ENCODE measurements around the gene MYZAP. TPM values are rescaled to one million over a fixed set of nuclear protein-coding genes. Genes with fewer than 3 reads are reported as not detected.

MYZAP gene
- total and polyA plus RNA-seq, 4 donors: 0.50 to 1.8 (median 0.99) TPM

GRCh38 chr15:57697588-57697987 is 105.9 kb downstream of the MYZAP start:
- 94% methylated on average over 4 of the region's 4 CpGs for WGBS
- Histone ChIP-seq H3K27ac (ENCODE audit: low read depth in 1 of 2, low read length in 2 of 2) (no peak overlapping the region), H3K27me3 (ENCODE audit: control insufficient read depth in 4 of 4, insufficient read depth in 4 of 4, low read length in 3 of 4) (no peaks in the 10 kb centered on the region), H3K4me1 (ENCODE audit: control insufficient read depth in 4 of 4, insufficient read depth in 4 of 4, low read length in 3 of 4) (no peaks in the 10 kb centered on the region), H3K4me3 (ENCODE audit: low read depth in 1 of 3, low read length in 3 of 3) (no peak overlapping the region), H3K36me3 (ENCODE audit: control insufficient read depth in 4 of 4, insufficient read depth in 3 of 4, low read depth in 1 of 4, low read length in 3 of 4) (no peaks in the 10 kb centered on the region), H3K9ac (ENCODE audit: low read depth in 1 of 2, low read length in 2 of 2) (no peak overlapping the region), H3K9me3 (ENCODE audit: control insufficient read depth in 4 of 4, low read length in 3 of 4) (no peaks in the 10 kb centered on the region)
- no peak for TF ChIP-seq REST (IDR thresholded peaks at IDR 0.05)
- no peak for TF ChIP-seq RAD21 (IDR thresholded peaks at IDR 0.05)
- TF ChIP-seq HNF4A (conservative IDR thresholded peaks at IDR 0.05): no peak
- TF ChIP-seq GABPA (IDR thresholded peaks at IDR 0.05 in 1 of 2, conservative IDR thresholded peaks at IDR 0.05 in 1 of 2): no peak
- TF ChIP-seq NR2F2 (IDR thresholded peaks at IDR 0.05): no peak
- no peak for TF ChIP-seq TAF1 (conservative IDR thresholded peaks at IDR 0.05)
- no peak for TF ChIP-seq ZBTB33 (IDR thresholded peaks at IDR 0.05)
- TF ChIP-seq, protein P1, sequence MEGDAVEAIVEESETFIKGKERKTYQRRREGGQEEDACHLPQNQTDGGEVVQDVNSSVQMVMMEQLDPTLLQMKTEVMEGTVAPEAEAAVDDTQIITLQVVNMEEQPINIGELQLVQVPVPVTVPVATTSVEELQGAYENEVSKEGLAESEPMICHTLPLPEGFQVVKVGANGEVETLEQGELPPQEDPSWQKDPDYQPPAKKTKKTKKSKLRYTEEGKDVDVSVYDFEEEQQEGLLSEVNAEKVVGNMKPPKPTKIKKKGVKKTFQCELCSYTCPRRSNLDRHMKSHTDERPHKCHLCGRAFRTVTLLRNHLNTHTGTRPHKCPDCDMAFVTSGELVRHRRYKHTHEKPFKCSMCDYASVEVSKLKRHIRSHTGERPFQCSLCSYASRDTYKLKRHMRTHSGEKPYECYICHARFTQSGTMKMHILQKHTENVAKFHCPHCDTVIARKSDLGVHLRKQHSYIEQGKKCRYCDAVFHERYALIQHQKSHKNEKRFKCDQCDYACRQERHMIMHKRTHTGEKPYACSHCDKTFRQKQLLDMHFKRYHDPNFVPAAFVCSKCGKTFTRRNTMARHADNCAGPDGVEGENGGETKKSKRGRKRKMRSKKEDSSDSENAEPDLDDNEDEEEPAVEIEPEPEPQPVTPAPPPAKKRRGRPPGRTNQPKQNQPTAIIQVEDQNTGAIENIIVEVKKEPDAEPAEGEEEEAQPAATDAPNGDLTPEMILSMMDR (IDR thresholded peaks at IDR 0.05; ENCODE audit: low read depth, low read length, missing input control): no peak
- TF ChIP-seq FOXA1 (IDR thresholded peaks at IDR 0.05): no peak
- TF ChIP-seq EGR1 (IDR thresholded peaks at IDR 0.05; ENCODE audit: low read depth in 2 of 2): no peak
- TF ChIP-seq RXRA (IDR thresholded peaks at IDR 0.05): no peak
- TF ChIP-seq HNF4G (IDR thresholded peaks at IDR 0.05): no peak
- no peak for TF ChIP-seq FOXA2 (IDR thresholded peaks at IDR 0.05)
- no peak for TF ChIP-seq MAX (IDR thresholded peaks at IDR 0.05)
- DNase-seq (ENCODE audit: low spot score): no peak

DNA sequence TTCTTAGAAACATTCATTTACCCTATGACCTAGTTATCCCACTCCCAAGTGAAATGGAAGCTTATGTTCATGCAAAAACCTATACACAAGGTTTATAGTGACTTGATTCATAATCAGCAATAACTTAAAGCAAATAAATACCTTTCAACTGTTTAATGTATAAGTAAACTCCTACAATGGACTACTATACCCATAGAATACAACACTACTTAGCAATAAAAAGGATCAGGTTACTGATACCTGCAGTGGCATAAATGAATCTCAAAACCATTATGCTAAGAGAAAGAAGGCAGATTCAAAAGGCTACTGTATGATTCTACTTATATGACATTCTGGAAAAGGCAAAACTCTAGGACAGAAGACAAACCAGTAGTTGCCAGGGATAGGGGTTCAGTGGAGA is 106.5 kb downstream of the MYZAP start:
- TF ChIP-seq NR2F2 (IDR thresholded peaks at IDR 0.05): no peak
- no peak for TF ChIP-seq REST (IDR thresholded peaks at IDR 0.05)
- no peak for TF ChIP-seq SP1 (IDR thresholded peaks at IDR 0.05)
- no peak for TF ChIP-seq ZBTB33 (IDR thresholded peaks at IDR 0.05)
- no peak for TF ChIP-seq GABPA (IDR thresholded peaks at IDR 0.05 in 1 of 2, conservative IDR thresholded peaks at IDR 0.05 in 1 of 2)
- TF ChIP-seq EGR1 (IDR thresholded peaks at IDR 0.05; ENCODE audit: low read depth in 2 of 2): no peak
- no peak for TF ChIP-seq TAF1 (conservative IDR thresholded peaks at IDR 0.05)
- no peak for TF ChIP-seq MAX (IDR thresholded peaks at IDR 0.05)
- TF ChIP-seq, protein P2, sequence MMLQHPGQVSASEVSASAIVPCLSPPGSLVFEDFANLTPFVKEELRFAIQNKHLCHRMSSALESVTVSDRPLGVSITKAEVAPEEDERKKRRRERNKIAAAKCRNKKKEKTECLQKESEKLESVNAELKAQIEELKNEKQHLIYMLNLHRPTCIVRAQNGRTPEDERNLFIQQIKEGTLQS (IDR thresholded peaks at IDR 0.05): no peak
- no peak for TF ChIP-seq YY1 (IDR thresholded peaks at IDR 0.05)
- Histone ChIP-seq H3K4me1 (ENCODE audit: control insufficient read depth in 4 of 4, insufficient read depth in 4 of 4, low read length in 3 of 4) (no peaks in the 10 kb centered on the region), H3K36me3 (ENCODE audit: control insufficient read depth in 4 of 4, insufficient read depth in 3 of 4, low read depth in 1 of 4, low read length in 3 of 4) (no peaks in the 10 kb centered on the region), H3K9ac (ENCODE audit: low read depth in 1 of 2, low read length in 2 of 2) (no peak overlapping the region), H3K9me3 (ENCODE audit: control insufficient read depth in 4 of 4, low read length in 3 of 4) (no peaks in the 10 kb centered on the region), H3K4me3 (ENCODE audit: low read depth in 1 of 3, low read length in 3 of 3) (no peak overlapping the region), H3K27me3 (ENCODE audit: control insufficient read depth in 4 of 4, insufficient read depth in 4 of 4, low read length in 3 of 4) (no peaks in the 10 kb centered on the region), H3K27ac (ENCODE audit: low read depth in 1 of 2, low read length in 2 of 2) (no peak overlapping the region)
- DNase-seq (ENCODE audit: low spot score): no peak

Data from liver (tissue), 9 donors.